GM18505 (cell line): Measurements from ENCODE around the gene DOCK1.

Experiments
- ATAC-seq: cut with Tn5 transposase; IDR thresholded peaks from one replicate; pipeline ENCODE4 v1.9.1; 2021; ENCODE audit not compliant: unreplicated experiment
- POLR2A ChIP-seq: IDR thresholded peaks from 4 replicates; pipeline ENCODE4 v1.6.1; 2011; ENCODE audit warnings: borderline replicate concordance; ENCODE audit not compliant: insufficient read depth, insufficient read length; ENCODE audit errors: extremely low read depth

Gene DOCK1

GRCh38 chr10:127079392-127079791 lies 174.2 kb downstream of the DOCK1 start:
- no peak for ATAC-seq
- no peak for TF ChIP-seq POLR2A

- ATAC-seq, result no peak
- TF ChIP-seq POLR2A, result no peak
Measured at GRCh38 chr10:127080317-127080716, 175.1 kb downstream of the DOCK1 start.

GRCh38 chr10:127081851-127082345 lies 176.7 kb downstream of the DOCK1 start:
- ATAC-seq, result no peak
- no peak for TF ChIP-seq POLR2A

GRCh38 chr10:127082651-127083050 lies 177.4 kb downstream of the DOCK1 start:
- ATAC-seq, result no peak

GRCh38 chr10:127085957-127086356 lies 180.7 kb downstream of the DOCK1 start:
- no peak for TF ChIP-seq POLR2A
- ATAC-seq, result no peak

More at GRCh38 chr10:127082651-127083050, 177.4 kb downstream of the DOCK1 start:
- no peak for TF ChIP-seq POLR2A

- ATAC-seq, result no peak
- TF ChIP-seq POLR2A, result no peak
Measured at GRCh38 chr10:127088908-127089307, 183.7 kb downstream of the DOCK1 start.

GRCh38 chr10:127089446-127089845 lies 184.2 kb downstream of the DOCK1 start:
- TF ChIP-seq POLR2A, result no peak
- no peak for ATAC-seq

- no peak for TF ChIP-seq POLR2A
- no peak for ATAC-seq
Measured at GRCh38 chr10:127090138-127090537, 184.9 kb downstream of the DOCK1 start.

- no peak for ATAC-seq
- TF ChIP-seq POLR2A, result no peak
Measured at GRCh38 chr10:127091354-127091753, 186.1 kb downstream of the DOCK1 start.

- no peak for TF ChIP-seq POLR2A
- ATAC-seq, result no peak
Measured at GRCh38 chr10:127092916-127093315, 187.7 kb downstream of the DOCK1 start.

- ATAC-seq, result no peak
- TF ChIP-seq POLR2A, result no peak
Measured at GRCh38 chr10:127094984-127095383, 189.8 kb downstream of the DOCK1 start.

- ATAC-seq, result no peak
- TF ChIP-seq POLR2A, result no peak
Measured at GRCh38 chr10:127100983-127101615, 195.9 kb downstream of the DOCK1 start.

GRCh38 chr10:127102176-127102575 lies 196.9 kb downstream of the DOCK1 start:
- TF ChIP-seq POLR2A, result no peak
- ATAC-seq, result no peak

GRCh38 chr10:127115100-127115499 lies 209.9 kb downstream of the DOCK1 start:
- no peak for ATAC-seq
- TF ChIP-seq POLR2A, result no peak
